ENCODE data around the gene NTN4.
"Not testable (repeated sequence)": the region's sequence is repeated elsewhere in the genome, so short reads cannot be mapped to it uniquely, and the experiment has no call there.

The NTN4 gene

DNA sequence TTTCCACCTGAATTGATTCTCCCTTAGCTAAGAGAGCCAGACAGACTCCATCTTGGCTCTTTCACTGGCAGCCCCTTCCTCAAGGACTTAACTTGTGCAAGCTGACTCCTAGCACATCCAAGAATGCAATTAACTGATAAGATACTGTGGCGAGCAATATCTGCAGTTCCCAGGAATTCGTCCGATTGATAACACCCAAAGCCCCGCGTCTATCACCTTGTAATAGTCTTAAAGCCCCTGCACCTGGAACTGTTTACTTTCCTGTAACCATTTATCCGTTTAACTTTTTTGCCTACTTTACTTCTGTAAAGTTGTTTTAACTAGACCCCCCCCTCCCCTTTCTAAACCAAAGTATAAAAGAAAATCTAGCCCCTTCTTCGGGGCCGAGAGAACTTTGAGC is 44.5 kb downstream of the NTN4 start:
- not testable (repeated sequence) for DNase-seq

DNA sequence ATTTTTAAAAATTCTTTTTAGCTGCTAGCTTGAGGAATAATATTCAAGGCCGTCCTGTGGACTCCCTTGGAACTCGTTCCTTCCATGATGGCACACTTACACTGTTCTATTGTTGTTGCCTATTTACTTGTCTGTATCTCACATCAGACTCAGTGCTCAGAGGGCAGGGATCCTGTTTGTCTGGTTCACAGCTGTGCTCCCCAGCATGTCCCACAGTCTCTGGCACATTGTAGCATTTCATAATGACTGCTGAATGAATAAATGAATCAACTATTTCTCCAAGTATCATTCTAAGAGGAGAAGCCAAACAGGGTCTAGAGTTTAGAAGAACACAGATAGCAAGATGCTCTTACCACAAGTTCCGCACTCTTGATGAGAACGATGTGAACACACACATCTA is 48.0 kb downstream of the NTN4 start:
- DNase-seq, result no peak

DNA sequence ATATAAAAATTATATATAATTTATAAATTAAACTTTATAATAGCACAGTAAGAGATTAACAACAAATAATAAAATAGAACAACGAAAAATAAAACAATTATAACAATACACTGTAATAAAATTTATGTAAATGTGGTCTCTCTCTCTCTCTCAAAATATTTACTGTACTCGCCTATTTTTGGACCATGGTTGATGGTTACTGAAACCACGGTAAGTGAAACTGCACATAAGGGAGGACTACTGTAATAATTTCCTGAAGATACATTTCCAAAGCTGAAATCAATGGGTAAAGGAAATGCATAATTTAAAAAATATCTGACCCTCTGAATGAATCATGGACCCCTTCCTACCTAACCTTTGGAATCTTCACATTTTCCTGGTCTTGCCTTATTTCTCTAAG is 48.9 kb downstream of the NTN4 start:
- DNase-seq, result no peak

DNA sequence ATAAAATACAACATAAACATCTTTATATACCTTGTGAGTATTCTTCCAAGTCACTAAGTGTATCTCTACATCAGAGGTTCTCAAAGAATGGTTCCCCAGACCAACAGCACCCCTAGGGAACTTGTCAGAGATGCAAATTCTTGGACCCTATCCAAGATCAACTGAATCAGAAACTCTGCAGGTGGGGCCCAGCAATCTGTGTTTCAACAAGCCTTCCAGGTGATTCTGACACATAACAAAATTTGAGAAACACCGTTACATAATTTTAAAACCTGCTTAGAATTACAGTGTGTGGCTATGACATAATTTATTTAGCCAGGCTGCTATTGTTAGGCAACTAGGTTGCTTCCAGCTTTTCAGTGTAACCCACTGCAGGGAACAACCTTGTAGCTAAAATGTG is 49.8 kb downstream of the NTN4 start:
- no peak for DNase-seq

DNA sequence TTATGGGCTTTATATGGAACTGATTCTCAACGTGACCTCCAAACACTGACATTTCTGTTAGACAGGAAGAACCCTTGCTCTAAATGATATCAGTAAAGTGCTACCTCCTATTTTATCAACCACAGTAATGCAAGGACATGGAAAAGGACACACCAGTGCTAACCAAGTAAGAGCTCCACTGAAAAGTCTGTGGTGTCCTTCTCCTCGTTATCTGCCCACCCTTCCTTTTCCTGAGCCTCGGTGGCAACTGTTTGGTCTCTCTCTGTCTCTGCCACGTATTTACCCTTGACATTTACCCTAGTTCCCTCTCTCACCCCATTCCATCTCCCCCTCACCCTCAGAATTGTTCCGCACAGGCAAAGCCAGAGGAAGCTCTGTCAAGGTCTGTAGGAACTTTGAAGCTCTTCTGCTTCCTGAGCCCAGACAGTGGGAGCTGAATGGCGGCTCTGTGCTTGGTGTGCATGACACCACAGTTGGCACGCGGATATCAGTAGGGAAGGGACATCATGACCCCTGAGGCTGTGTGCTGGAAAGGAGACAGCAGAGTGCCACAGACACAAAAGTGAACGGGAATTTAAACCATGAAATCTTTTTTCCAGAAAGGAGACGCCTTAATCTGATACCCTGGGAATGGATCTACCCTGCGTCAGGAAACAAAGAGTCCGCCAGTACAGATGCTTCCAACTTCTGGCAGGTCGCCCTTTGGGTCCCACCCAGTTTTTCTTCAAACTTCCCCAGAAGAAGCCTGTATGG is 50.8 kb downstream of the NTN4 start:
- DNase-seq, result no peak

DNA sequence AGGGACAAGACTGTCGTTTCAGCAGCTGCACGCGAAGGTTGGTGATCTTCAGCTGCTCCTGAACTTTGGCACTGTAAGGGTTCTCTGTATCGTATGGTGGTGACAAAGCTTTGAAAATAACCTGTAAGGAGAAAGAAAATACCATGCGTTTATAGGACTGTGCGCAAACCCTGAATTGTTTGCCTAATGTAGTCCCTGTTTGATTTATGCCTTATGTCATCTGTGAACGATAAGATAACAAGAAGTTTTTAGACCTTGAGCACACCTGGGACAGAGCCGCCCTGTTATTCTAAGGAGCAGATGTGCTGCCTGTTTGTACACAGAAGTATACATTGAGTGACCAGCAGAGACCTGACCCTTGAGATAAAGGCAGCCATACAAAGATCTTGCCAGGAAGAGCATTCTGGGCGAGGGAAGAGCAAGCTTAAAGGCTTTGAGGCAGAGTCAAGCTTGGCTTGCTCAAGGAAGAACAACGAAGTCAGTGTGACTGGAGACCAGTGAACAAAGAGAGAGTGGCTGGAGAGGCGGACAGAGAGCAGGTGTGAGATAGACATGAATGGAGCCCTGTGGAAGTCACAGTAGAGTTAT is 52.4 kb downstream of the NTN4 start:
- DNase-seq, result no peak

DNA sequence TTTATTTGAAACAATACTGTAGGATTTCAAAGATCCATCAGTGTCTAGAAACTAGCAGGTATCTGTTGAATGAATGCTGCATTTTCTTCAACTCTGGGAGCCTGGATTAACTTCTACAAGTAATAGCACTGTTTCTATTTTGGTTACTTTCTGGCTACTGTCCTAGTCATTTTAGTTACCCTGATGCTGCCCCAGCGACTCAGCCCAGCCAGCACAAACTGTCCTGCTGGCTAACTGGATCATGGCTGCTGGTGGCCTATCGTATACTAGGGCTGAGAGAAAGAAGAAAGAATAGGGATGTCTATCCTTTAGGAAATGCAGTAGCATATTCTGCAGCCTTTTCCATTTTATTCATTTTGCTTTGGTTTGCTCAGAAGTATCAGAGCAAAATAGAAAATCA is 53.9 kb downstream of the NTN4 start:
- no peak for DNase-seq

DNA sequence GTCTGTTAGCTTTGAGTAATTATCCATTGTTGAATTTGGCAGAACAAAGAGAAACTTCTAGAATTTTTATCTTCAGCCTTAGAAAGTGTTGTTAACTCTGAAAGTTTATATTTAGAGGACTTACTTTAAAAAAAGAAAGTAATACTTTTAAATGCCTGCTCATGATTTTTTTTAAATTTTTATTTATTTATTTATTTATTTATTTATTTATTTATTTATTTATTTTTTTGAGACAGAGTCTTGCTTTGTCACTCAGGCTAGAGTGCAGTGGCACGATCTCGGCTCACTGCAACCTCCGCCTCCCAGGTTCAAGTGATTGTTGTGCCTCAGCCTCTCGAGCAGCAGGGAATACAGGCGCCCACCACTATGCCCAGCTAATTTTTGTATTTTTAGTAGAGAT is 54.8 kb downstream of the NTN4 start:
- DNase-seq, result not testable (repeated sequence)

DNA sequence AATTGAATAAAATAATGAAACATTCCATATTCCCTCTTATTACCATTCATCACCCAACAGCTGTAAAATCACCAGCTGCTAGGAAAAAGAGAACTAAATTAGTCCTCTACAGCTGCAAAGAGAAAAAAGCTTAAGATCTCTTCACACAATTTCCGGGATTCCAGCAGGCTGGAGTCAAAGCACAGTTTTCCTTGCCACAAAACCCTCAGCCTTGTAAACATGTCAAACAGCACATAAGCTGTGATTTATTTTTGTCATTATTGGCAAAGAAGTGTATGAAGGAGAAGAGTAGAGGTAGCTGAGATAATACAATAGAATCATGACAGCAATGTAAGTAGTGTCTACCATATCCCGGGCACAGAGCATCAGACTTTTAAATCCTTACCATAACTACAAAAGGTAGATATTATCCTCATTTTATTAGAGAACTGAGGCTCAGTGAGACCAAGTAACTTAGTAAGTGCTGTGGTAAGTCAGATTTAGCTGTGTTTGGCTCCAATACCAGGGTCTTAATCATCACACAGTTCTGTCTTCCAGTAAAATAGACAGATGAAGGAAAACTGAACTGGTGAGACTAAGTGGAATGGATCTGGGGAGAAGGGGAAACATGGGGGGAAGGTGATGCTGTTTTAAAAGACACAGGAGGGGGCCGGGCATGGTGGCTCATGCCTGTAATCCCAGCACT is 57.3 kb downstream of the NTN4 start:
- no peak for DNase-seq

DNA sequence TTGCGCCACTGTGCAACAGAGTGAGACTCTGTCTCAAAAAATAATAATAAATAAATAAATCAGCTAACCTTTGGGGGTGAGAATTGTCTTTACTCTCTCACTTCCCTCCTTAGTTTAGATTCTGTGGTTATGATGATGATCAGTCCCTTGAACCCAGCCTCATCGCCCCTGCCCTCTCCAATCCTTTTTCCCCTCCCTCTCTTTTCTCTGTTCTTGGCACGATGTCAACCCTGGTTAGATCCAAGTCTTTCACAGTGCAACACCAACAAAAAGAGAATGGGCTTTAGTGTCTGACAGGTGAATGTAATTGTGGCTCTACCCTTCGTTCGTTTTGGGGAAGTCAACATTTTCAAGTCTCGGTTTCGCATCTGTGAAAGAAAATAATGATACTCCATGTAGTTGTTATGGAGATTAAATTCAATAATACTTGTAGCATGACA is 59.0 kb downstream of the NTN4 start:
- no peak for DNase-seq

DNA sequence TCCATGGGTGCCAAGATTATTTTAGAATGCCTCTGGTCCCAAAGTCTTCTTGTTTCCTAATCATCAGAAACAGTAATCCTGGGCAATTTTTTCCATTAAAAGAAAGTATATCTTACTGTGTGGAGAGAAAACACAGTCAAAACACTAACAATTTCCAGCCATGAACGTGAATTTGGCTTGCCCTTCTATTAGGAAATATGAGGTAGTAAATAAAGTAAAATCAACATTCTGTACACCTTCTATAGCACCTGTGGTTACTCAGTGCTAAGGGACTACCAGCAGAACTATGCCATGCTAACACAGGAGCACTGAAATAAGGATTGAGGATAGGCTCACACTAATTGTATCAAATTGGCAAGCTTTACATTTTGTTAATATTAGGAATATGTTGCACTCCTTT is 60.1 kb downstream of the NTN4 start:
- no peak for DNase-seq

DNA sequence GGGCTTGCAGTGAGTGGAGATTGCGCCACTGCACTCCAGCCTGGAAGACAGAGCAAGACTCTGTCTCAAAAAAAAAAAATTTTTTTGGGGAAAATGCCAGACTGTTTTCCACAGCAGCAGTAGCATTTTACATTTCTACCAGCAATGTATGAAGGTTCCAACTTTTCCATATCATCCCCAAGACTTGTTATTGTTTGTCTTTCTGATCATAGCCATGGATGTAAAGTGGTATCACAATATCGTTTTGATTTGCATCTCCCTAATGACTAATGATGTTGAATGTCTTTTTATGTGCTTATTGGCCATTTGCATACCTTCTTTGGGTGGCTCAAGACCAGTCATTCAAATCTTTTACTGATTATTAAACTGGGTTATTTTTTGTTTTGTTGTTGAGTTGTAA is 63.7 kb downstream of the NTN4 start:
- no peak for DNase-seq

DNA sequence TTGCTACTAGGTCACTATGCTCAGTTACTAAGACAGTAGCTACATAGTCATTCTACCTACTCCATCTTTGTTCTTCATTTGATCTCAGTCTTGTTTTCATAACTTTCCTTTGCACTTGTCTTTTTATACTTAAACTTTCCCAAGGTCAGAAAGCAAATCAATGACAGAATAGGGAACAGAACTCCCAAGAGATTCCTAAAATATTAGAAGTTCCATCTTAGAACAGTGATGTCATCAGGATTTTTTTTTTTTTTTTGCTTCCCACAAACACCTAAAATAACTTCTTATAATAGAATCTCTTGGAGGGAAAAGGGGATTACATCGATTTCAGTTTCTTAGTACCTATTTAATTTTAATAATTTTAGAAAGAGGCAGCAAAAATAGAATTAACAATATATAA is 65.8 kb downstream of the NTN4 start:
- DNase-seq, result no peak

DNA sequence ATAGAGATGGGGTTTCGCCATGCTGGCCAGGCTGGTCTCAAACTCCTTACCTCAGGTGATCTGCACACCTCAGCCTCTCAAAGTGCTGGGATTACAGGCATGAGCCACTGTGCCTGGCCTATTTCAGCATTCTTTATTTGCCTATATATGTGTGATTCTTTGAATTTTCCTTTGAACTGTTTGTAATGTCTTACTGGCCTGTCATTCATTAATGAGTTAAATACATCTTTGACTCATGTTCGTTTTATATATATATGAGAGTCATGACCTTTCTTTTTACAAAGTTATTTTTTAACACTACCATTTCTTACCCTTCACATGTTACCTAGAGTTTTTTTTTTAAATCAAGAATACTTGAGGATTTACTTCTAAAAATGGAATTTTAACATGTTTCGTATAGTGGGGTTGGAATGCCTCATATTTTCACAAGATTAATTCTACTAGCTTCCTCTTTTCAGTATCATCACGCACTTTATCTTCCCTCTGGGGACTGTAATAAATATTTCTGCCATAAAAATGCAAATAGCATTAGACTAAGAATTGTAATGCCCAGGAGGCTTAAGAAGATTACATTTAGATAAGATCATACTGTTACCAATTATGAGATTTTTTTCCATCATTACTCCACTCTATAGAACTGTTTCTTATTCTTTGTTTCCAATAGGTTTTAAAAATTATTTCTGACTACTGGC is 66.7 kb downstream of the NTN4 start:
- DNase-seq, result no peak

DNA sequence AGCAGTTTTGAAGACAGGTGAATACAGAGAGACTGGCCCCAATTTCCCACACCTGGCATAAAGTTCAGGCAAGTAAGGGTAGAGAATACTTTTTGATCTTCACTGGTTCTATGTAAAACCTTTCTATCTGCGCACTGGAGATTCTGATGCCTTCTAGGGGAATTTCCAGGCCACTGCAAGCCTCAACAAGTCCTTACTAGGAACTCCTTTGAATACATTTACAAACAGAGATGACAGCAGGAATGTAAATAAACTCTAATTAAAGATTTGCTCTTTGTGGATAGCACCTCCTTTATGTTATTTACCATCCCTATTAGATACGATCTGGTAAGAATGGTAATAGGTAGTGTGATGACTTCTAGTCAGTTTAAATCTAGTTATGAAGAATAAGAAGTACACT is 69.2 kb downstream of the NTN4 start:
- DNase-seq, result no peak

DNA sequence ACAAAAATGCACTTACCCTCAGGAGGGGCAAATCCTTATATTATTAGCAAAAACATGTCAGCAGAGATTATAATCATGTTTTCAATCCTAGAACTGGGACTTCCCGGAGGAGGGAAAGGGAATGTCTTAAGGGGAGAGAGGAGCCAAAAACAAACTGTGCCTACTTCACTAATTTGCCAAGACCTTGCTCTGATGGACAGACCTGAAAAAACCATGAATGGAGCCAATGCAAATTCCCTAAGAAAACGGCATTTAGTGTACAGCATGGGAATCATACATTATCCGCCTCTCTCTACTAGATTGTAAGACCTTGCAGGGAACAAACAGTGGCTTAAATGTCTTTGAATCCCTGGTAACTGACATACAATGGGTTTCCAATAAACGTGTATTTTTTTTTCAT is 70.4 kb downstream of the NTN4 start:
- no peak for DNase-seq

DNA sequence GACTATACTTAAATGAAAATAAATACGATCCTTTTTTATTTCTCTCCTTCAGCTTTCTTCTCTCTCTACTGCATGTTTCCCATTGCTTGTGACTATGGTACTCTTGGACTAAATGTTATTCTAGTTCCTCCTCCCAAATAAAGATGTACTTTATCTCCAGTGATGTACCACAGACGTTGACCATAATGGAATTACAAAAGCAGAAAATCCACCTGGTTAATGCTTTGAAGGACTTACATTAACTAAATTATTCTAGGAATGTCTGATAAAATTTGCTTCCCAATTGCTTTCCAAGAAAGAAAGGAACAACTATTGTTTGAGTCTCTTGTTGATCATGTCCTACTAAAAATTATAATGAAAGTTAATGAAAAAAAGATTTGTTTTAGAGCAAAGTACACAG is 71.8 kb downstream of the NTN4 start:
- no peak for DNase-seq

DNA sequence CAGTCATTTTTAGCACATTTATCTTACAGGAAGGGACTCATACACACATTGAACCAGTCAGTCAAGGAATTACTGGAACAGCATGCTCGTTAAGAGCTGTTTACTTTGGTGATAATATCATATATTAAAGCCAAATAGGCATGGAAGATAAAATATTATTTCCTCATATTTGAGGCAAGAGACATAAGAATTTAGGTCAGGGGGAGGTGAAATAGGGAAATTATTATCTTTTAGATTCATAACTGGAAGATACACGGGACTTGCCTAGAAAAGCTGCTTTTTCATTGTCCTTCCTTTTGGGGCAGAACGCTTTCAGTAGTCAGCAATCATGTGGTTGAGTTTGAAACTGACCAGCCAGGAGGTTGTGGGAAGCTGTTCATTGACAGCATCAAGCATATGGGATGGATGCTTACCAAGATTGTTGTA is 72.5 kb downstream of the NTN4 start:
- no peak for DNase-seq

DNA sequence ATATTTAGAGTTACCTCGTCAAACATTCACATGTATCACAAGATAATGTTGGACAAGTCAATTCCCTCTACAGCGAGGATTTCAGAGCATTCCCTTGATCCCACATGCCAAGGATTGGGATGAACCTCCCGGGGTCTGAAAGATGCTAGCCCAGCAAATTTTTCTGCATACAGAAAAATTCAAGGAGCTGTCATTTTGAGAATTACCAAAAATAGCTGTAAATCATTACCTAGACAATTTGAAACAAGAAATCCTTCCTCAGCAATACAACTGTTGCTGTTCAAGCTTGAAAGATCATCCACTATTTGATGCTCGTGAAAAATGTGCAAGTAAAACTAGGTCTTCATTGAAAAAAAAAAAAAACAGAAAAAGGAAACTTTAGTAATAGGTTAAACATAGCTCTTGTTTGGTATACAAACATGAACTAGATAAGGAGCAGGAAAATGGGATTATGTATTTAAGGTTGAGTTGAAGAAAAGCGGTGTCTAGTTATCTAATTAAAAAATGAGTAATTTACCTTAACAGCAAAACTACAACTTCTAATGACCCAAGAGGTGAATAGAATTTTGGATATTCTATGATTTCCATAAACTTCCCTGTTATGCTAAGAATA is 73.1 kb downstream of the NTN4 start:
- DNase-seq, result no peak

DNA sequence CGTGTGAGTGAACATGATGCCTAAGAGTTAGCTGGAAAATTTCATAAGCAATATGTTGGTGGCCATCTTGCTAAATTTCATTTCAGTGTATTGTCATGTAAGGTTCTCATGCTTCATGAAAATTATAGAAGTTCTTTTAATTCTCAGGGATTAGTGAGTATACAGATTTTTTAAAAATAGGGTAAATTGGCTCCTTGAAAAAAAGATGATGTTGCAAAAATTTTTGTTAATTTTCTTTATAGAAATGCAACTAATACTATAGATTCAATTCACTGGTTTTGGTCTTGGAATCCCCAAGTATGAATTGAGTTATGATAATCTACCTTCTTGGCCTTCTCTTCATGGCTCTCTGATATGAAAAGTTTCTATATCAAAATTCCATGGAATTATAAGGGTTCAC is 75.4 kb downstream of the NTN4 start:
- DNase-seq, result no peak

DNA sequence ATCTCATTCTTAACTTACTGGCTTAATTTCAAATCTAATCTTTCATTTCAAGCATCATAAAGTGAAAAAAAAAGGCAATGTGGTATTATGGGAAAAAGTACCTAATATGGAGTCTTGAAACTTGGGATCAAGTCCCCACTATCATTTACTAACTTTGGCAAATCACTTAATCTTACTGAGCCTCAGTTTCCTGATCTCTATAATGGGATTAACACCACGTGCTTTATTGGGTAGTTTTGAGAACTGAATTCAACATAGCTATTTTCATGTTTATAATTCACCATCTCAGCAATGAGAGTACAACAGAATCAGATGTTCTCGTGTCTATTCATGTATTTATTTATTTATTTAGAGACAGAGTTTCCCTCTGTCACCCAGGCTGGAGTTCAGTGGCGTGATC is 78.3 kb downstream of the NTN4 start:
- no peak for DNase-seq

DNA sequence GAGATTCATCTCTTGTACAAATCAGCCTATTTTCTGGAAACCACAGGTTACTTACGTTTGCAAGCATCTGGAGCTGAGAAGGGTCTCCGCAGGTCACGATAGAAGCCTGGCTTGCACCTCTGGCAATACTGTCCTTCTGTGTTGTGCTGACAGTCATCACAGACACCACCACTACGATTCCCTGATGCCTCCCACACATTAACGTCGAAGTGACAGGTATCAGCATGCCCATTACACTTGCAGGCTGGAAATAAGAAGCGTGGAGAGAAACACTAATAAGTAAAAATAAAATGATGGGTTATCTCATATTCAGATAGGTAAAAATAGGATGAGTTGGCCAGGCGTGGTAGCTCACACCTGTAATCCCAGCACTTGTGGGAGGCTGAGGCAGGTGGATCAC is 80.2 kb downstream of the NTN4 start:
- no peak for DNase-seq

DNA sequence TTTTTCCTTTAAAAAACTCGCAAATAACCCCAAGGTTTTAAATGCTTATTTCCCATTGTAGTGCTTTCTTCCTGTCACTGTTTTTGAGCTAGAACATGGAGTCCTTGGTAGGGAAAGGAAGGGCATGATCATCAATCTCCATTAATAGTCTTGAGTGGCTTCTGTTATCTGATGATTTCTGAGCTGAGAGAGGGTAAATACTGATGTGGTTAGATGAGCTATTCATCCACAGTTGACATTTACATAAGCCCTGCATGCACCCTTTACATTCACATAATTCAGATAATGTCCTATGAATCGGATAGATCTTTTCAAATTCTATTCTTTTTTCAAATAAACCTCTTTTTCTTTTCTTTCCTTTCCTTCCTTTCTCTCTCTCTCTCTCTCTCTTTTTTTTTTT is 81.4 kb downstream of the NTN4 start:
- no peak for DNase-seq
